ENCODE data around the gene NCS1. TPM values are rescaled to one million over a fixed set of nuclear protein-coding genes. Genes with fewer than 3 reads are reported as not detected.
A peak's percentile ranks its signal among the peaks of the same experiment; 100 is the strongest.

The NCS1 gene
- total and polyA plus RNA-seq, 9 of the 15 experiments (the other 6 are each of a cell fraction or from before 2014, with no cell fraction given) = 0.28 to 27.0 (median 9.6) TPM

DNA sequence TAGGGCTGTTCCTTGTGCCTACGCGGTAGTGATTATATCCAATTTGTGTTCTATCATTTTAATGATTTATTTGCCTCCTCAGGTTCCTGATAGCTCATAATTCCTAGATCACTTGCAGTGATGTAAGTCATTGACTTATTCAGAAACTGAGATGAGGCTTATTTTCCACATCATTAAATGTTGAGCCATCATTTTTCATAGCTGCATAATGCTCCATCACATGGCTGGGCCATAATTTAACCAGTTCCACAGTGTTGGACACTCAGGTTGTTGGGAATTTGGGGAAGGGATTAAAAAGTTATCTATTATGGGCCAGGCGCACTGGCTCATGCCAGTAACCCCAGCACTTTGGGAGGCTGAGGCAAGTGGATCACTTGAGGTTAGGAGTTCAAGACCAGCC lies 57.6 kb downstream of the NCS1 start:
- H3K27me3 ChIP-seq (ENCODE audit: control insufficient read depth in 2 of 2, insufficient read depth in 2 of 2, low read length in 2 of 2) = no peaks in the 10 kb centered on the region
- DNase-seq (ENCODE audit: extremely low read depth in 1 of 4, low spot score in 3 of 4) = no peak
- 0 out of 2 replicates have a peak, but pooled peaks cover 5% of the 10 kb centered on the region for H3K9me3 ChIP-seq (replicated peaks; ENCODE audit: control insufficient read depth, insufficient read depth, low read depth, low read length)
- BruUV-seq (replicated peaks) = no TSS peak
- H3K27ac ChIP-seq (ENCODE audit: extremely low read depth, low read depth, low read length) = no peak overlapping the region
- peaks cover 32% of the 10 kb centered on the region; the same call in 2 of the 3 replicates for H3K36me3 ChIP-seq (ENCODE audit: control insufficient read depth, insufficient read depth, low read length)
- CTCF ChIA-PET (ENCODE audit: low intra/inter-chr PET ratio) = no interaction called here
- H4K20me1 ChIP-seq (replicated peaks; ENCODE audit: control insufficient read depth, insufficient read depth, low read length) = no peaks in the 10 kb centered on the region
- no peaks in the 10 kb centered on the region for H3K79me2 ChIP-seq (ENCODE audit: control insufficient read depth, insufficient read depth, low read length)
- no peak overlapping the region for H3K4me2 ChIP-seq (ENCODE audit: insufficient read depth, low read length)
- no peak overlapping the region for H3K9ac ChIP-seq (ENCODE audit: insufficient read depth in 1 of 2, low read depth in 2 of 2, low read length in 2 of 2)
- ATAC-seq = no peak
- POLR2A ChIA-PET = interaction anchor here (0.6 to 0.8 kb wide), 2 partner anchors 10 to 233 kb away, joined by 4 read pairs; no protein-coding TSS in a partner anchor
- H3K9me1 ChIP-seq (ENCODE audit: control insufficient read depth, insufficient read depth, low read length) = no peaks in the 10 kb centered on the region
- WGBS (ENCODE audit: insufficient coverage, low coverage, missing lambda C conversion rate) = 61% methylated on average over 3 of the region's 3 CpGs
- H3K4me3 ChIP-seq = no peak overlapping the region
- no peak for FAIRE-seq
- H3K4me1 ChIP-seq (replicated peaks in 1 of 2; ENCODE audit: control insufficient read depth in 2 of 2, insufficient read depth in 2 of 2, low read length in 2 of 2) = peaks cover 0 to under 1% of the 10 kb centered on the region in 2 experiments; a peak in 1 of 5 replicates
- in situ Hi-C loops (cut with MboI) = no loop called here
- intact Hi-C loops (cut with micrococcal nuclease) = no loop called here
- TF ChIP-seq ZNF408 (CRISPR knock-in tag; IDR thresholded peaks at IDR 0.05; ENCODE audit: low read depth) = no peak
- TF ChIP-seq ZNF146 (CRISPR knock-in tag; IDR thresholded peaks at IDR 0.05; ENCODE audit: unreplicated experiment) = peak; percentile 88
- peak; percentile 28; the same call in 1 of the 2 replicates for TF ChIP-seq BCOR (IDR thresholded peaks at IDR 0.05)
- 0 out of 4 replicates have a peak, but pooled peaks of 1 of the 2 experiments have one; percentile 7 for TF ChIP-seq KDM1A (IDR thresholded peaks at IDR 0.05)
- H2AFZ ChIP-seq (ENCODE audit: low read depth, low read length) = no peak overlapping the region

DNA sequence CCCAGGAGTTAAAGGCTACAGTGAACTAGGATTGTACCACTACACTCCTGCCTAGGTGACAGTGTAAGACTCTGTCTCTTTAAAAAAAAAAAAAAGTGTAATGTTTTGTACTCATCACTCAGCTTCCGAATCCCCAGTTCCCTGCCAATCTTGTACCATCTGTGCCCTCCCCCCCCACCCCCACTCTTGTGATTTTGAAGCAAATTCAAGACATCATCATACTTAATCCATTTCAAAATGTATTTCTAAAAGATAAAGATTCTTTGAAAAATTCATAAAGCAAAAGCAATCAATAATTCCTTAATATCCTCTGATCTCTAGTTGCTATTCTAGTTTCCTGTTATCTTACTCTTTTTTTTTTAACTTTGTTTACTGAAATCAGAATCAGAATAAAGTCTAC lies 58.4 kb downstream of the NCS1 start:
- ChIA-PET POLR2A (interaction anchor here (0.5 kb wide), 1 partner anchor 37 kb away, joined by 4 read pairs; no protein-coding TSS in a partner anchor), CTCF (ENCODE audit: low intra/inter-chr PET ratio) (no interaction called here)
- no TSS peak for BruUV-seq (replicated peaks)
- DNase-seq (ENCODE audit: extremely low read depth in 1 of 4, low spot score in 3 of 4) = no peak
- H3K27me3 ChIP-seq (ENCODE audit: control insufficient read depth in 2 of 2, insufficient read depth in 2 of 2, low read length in 2 of 2) = no peaks in the 10 kb centered on the region
- H3K4me1 ChIP-seq (replicated peaks in 1 of 2; ENCODE audit: control insufficient read depth in 2 of 2, insufficient read depth in 2 of 2, low read length in 2 of 2) = peaks cover 0 to 6% of the 10 kb centered on the region in 2 experiments; a peak in 1 of 5 replicates
- no peak overlapping the region for H3K4me3 ChIP-seq
- no peak overlapping the region for H2AFZ ChIP-seq (ENCODE audit: low read depth, low read length)
- H3K9me3 ChIP-seq (replicated peaks; ENCODE audit: control insufficient read depth, insufficient read depth, low read depth, low read length) = 0 out of 2 replicates have a peak, but pooled peaks cover 5% of the 10 kb centered on the region
- FAIRE-seq = no peak
- H3K4me2 ChIP-seq (ENCODE audit: insufficient read depth, low read length) = no peak overlapping the region
- peaks cover 32% of the 10 kb centered on the region; the same call in 2 of the 3 replicates for H3K36me3 ChIP-seq (ENCODE audit: control insufficient read depth, insufficient read depth, low read length)
- in situ Hi-C loops (cut with MboI) (no loop called here), intact Hi-C loops (cut with micrococcal nuclease) (no loop called here)
- ATAC-seq = no peak
- H3K9me1 ChIP-seq (ENCODE audit: control insufficient read depth, insufficient read depth, low read length) = no peaks in the 10 kb centered on the region
- WGBS (ENCODE audit: insufficient coverage, low coverage, missing lambda C conversion rate) = 64% methylated on average over 1 of the region's 1 CpG
- no peak overlapping the region for H3K27ac ChIP-seq (ENCODE audit: extremely low read depth, low read depth, low read length)
- H4K20me1 ChIP-seq (replicated peaks; ENCODE audit: control insufficient read depth, insufficient read depth, low read length) = 0 out of 2 replicates have a peak, but pooled peaks cover 1% of the 10 kb centered on the region
- no peak for TF ChIP-seq GABPA (tag; conservative IDR thresholded peaks at IDR 0.05; ENCODE audit: low read depth)
- TF ChIP-seq EP400 (IDR thresholded peaks at IDR 0.05) = no peak
- H3K9ac ChIP-seq (ENCODE audit: insufficient read depth in 1 of 2, low read depth in 2 of 2, low read length in 2 of 2) = no peak overlapping the region
- no peaks in the 10 kb centered on the region for H3K79me2 ChIP-seq (ENCODE audit: control insufficient read depth, insufficient read depth, low read length)

All from K562 (cell line).